HEK293T (cell line): ENCODE measurements around the gene TEX29.

ENCODE experiments used
- ARNT ChIP-seq: fragments of 450-650 bp; IDR thresholded peaks from 2 replicates; pipeline ENCODE4 v1.6.1; 2017; ENCODE audit warnings: mild to moderate bottlenecking
- ELF4 ChIP-seq: fragments of 450-650 bp; IDR thresholded peaks from 2 replicates; pipeline ENCODE4 v1.6.1; 2017; ENCODE audit warnings: antibody characterized with exemption
- FOXA1 ChIP-seq: fragments of 450-650 bp; IDR thresholded peaks from 2 replicates; pipeline ENCODE4 v1.6.1; 2016; ENCODE audit warnings: mild to moderate bottlenecking
- FOXK2 ChIP-seq: fragments of 450-650 bp; IDR thresholded peaks from 2 replicates; pipeline ENCODE4 v1.6.1; 2016; ENCODE audit warnings: mild to moderate bottlenecking
- SP1 ChIP-seq: fragments of 450-650 bp; IDR thresholded peaks from 2 replicates; pipeline ENCODE4 v1.6.1; 2017
- ZNF384 ChIP-seq: fragments of 450-650 bp; IDR thresholded peaks from 2 replicates; pipeline ENCODE4 v1.6.1; 2016

DNA sequence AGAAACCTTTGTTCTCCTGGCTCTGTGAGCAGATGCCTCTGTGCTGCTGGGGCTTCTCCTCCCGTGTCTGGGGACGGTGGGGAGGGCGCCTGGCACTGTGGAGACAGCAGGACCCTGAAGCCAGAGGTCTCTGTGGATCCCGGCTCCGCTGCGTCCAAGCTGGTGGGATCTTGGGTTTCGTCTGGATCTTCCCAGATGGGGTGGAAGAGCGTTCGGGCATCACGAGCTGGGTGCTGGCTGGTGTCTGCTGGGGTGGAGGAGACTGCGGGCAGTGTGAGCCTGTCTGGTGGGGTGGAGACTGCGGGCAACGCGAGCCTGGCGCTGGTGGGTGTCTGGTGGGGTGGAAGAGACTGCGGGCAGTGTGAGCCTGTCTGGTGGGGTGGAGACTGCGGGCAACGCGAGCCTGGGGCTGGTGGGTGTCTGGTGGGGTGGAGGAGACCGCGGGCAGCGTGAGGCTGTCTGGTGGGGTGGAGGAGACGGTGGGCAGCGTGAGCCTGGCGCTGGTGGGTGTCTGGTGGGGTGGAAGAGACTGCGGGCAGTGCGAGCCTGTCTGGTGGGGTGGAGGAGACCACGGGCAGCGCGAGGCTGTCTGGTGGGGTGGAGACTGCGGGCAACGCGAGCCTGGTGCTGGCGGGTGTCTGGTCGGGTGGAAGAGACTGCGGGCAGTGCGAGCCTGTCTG is 5.6 kb downstream of the TEX29 start:
- TF ChIP-seq ZNF384 = no peak
- TF ChIP-seq ARNT = no peak
- TF ChIP-seq FOXA1 = no peak
- TF ChIP-seq FOXK2 = no peak
- no peak for TF ChIP-seq ELF4
- TF ChIP-seq SP1 = no peak
